Heart right ventricle (tissue), 16 donors: ENCODE data around the gene IFT80. TPM values are rescaled to one million over a fixed set of nuclear protein-coding genes. Genes with fewer than 3 reads are reported as not detected.
"Not testable (repeated sequence)": the region's sequence is repeated elsewhere in the genome, so short reads cannot be mapped to it uniquely, and the experiment has no call there.

Source experiments
- ATAC-seq, 8 donors: fragments of 200-7000 bp; cut with Tn5 transposase; one replicate each; pipeline ENCODE4 v1.9.1; 2020; ENCODE audit warnings: mild to moderate bottlenecking in 8 of 8, moderate library complexity in 8 of 8, moderate number of reproducible peaks in 1 of 8
- DNase-seq, 2 donors: peaks; one replicate each; pipeline ENCODE4 v3.0.0-alpha.2; 2020
- H3K27ac ChIP-seq, 10 donors: fragments of 200-600 bp; sonication (generic) in 2 of 10; one replicate each; pipeline versions ENCODE4 v1.5.0 to v1.8.0; 2020 to 2022; ENCODE audit warnings: mild to moderate bottlenecking in 3 of 10
- H3K27me3 ChIP-seq, 7 donors: fragments of 200-600 bp; one replicate each; pipeline ENCODE4 v1.8.0; 2021 to 2022; ENCODE audit warnings: mild to moderate bottlenecking in 2 of 7
- H3K36me3 ChIP-seq, 9 donors: fragments of 200-600 bp; sonication (generic) in 1 of 9; one replicate each; pipeline versions ENCODE4 v1.5.0 to v1.8.0; 2020 to 2022; ENCODE audit warnings: mild to moderate bottlenecking in 2 of 9
- H3K4me1 ChIP-seq, 9 donors: fragments of 200-600 bp; sonication (generic) in 1 of 9; one replicate each; pipeline versions ENCODE4 v1.5.0 to v1.8.0; 2020 to 2022; ENCODE audit warnings: mild to moderate bottlenecking in 4 of 9
- H3K4me3 ChIP-seq, 10 donors: fragments of 200-600 bp; sonication (generic) in 2 of 10; one replicate each; pipeline versions ENCODE4 v1.5.0 to v1.8.0; 2020 to 2022; ENCODE audit warnings: mild to moderate bottlenecking in 7 of 10, moderate library complexity in 2 of 10
- H3K9me3 ChIP-seq, 11 donors: fragments of 200-600 bp in 10 of 11; sonication (generic) in 2 of 11; one replicate each; pipeline versions ENCODE4 v1.5.0 to v1.8.0; 2013 to 2022; ENCODE audit warnings: mild to moderate bottlenecking in 2 of 11, control low read depth in 1 of 11, moderate library complexity in 1 of 11
- CTCF ChIP-seq, 9 donors: fragments of 200-600 bp; sonication (generic) in 2 of 9; IDR thresholded peaks; one replicate each; pipeline versions ENCODE4 v1.5.0 to v1.8.0; 2021 to 2022; ENCODE audit warnings: antibody characterized with exemption in 9 of 9, mild to moderate bottlenecking in 5 of 9, moderate library complexity in 1 of 9
- WGBS, 2 donors: extraction: QIAGEN DNeasy Blood & Tissue Kit; methylation state at CpG; one replicate each; pipeline ENCODE4 v1.1.7; 2013; ENCODE audit warnings: inconsistent platforms in 1 of 2; 5-methylcytosine and 5-hydroxymethylcytosine counted together
- intact Hi-C, 10 donors: fragments of 100-400 bp; cut with DNase I; formaldehyde crosslinking; loops; one replicate each; pipeline versions ENCODE4 v1.11.1 to v1.14.2; 2022
- polyA plus RNA-seq, 2 donors: library from polyadenylated mRNA; stranded (reverse); fragments of 200-250 nt; gene quantifications; one replicate each; pipeline ENCODE4 v1.2.3, GENCODE V29; 2013
- total RNA-seq, 10 donors: library from RNA; stranded (reverse); fragmentation: NEBNext Ultra II Directional in 3 of 10; extraction: Animal tissue kit (Norgen Biotek cat#: 25700) in 3 of 10; gene quantifications; one replicate each; pipeline versions ENCODE4 v1.2.1 to v1.2.4, GENCODE V29; 2021 to 2023
- donor health status: Arrhythmogenic right ventricular cardiomyopathy.
- donor health status: ischemic (EF 13 %, LVEDD 7.1; RV severe dilation, severe dysfunction).
- donor health status: healthy with polysubstance abuse.
- donor health status: DM: no; HTN: yes; CAD: no.
- donor health status: DM: no; HTN: no; CAD: no.
- donor health status: ischemic (EF 25% LVEDD 6.9; RV normal size, moderate dysfunction).
- donor health status: ischemic (EF 25% LVEDD 5.7; RV mildly dilated, moderate dysfunction).
- donor health status: healthy.
- donor health status: DM: yes; HTN: yes; CAD: no.
- donor health status: Ischemic cardiomyopathy.
- donor health status: ischemic (EF 35%, LVEDD 5.7; RV mildly dilated, moderate dysfunction).
- donor health status: nonischemic (EF 11% LVEDD 7.7; RV severe dilation, severe dysfunction).
- donor health status: DM: yes; HTN: yes; CAD: no.
- donor health status: PGD.
- donor health status: ischemic (EF 29% LVEDD 5.4; RV normal size, mild dysfunction).
- donor health status: nonischemic (EF 23%, LVEDD 6.1; RV moderate dilation, normal function).

The IFT80 gene
- total and polyA plus RNA-seq, 12 donors, result 5.3 to 16.3 (median 14.2) TPM

- H3K4me1 ChIP-seq, result no peaks in the 10 kb centered on the region
- no peak for DNase-seq
- H3K9me3 ChIP-seq, result no peaks in the 10 kb centered on the region
- ATAC-seq, result no peak
- H3K36me3 ChIP-seq, result peaks cover 0 to 44% (median 0%) of the 10 kb centered on the region in 9 donors
- 85% methylated on average over 2 of the region's 2 CpGs for WGBS, 2 donors
- H3K4me3 ChIP-seq, result no peak overlapping the region
- no peaks in the 10 kb centered on the region for H3K27me3 ChIP-seq
- no peak for TF ChIP-seq CTCF (IDR thresholded peaks at IDR 0.05)
- H3K27ac ChIP-seq, result no peak overlapping the region
- intact Hi-C loops, result no loop called here
Measured at GRCh38 chr3:160368804-160369203, 30.2 kb downstream of the IFT80 start.

GRCh38 chr3:160365869-160366522 lies 33.0 kb downstream of the IFT80 start:
- intact Hi-C loops, result no loop called here
- DNase-seq, result no peak
- no peak for ATAC-seq

GRCh38 chr3:160362896-160363295 lies 36.1 kb downstream of the IFT80 start:
- intact Hi-C loops, result not testable (repeated sequence)

More at GRCh38 chr3:160365869-160366522, 33.0 kb downstream of the IFT80 start:
- peaks cover 0 to 25% (median 0%) of the 10 kb centered on the region in 9 donors for H3K36me3 ChIP-seq
- TF ChIP-seq CTCF (IDR thresholded peaks at IDR 0.05), result no peak
- H3K27me3 ChIP-seq, result no peaks in the 10 kb centered on the region
- no peak overlapping the region for H3K4me3 ChIP-seq
- H3K27ac ChIP-seq, result no peak overlapping the region
- no peaks in the 10 kb centered on the region for H3K9me3 ChIP-seq
- H3K4me1 ChIP-seq, result no peaks in the 10 kb centered on the region
- 100% methylated on average over 1 of the region's 1 CpG for WGBS, 2 donors

GRCh38 chr3:160355826-160356225 lies 43.2 kb downstream of the IFT80 start:
- H3K36me3 ChIP-seq, result peaks cover 0 to 58% (median 6%) of the 10 kb centered on the region in 9 donors
- DNase-seq (no peak), ATAC-seq (no peak)
- no peak overlapping the region for H3K27ac ChIP-seq
- no peaks in the 10 kb centered on the region for H3K9me3 ChIP-seq
- no peaks in the 10 kb centered on the region for H3K27me3 ChIP-seq
- no peak for TF ChIP-seq CTCF (IDR thresholded peaks at IDR 0.05)
- no peak overlapping the region for H3K4me3 ChIP-seq
- 91 to 93% methylated on average over 4 of the region's 4 CpGs for WGBS, 2 donors
- H3K4me1 ChIP-seq, result no peaks in the 10 kb centered on the region
- intact Hi-C loops, result no loop called here

More at GRCh38 chr3:160362896-160363295, 36.1 kb downstream of the IFT80 start:
- not testable (repeated sequence) for H3K4me1 ChIP-seq, H3K4me3 ChIP-seq, H3K9me3 ChIP-seq, DNase-seq, ATAC-seq, H3K27me3 ChIP-seq, H3K27ac ChIP-seq
- 74 to 83% methylated on average over 2 of the region's 2 CpGs for WGBS, 2 donors
- H3K36me3 ChIP-seq, result peaks cover 0 to 25% (median 6%) of the 10 kb centered on the region in 9 donors

- H3K4me3 ChIP-seq, result no peak overlapping the region
- H3K27ac ChIP-seq, result peak overlapping the region in 1 of 10 donors; percentile 6
- H3K9me3 ChIP-seq, result no peaks in the 10 kb centered on the region
- no peak for DNase-seq
- intact Hi-C loops, result loop anchor here in 2 of 10 donors (10.0 kb wide), 1 partner anchor 312 kb away; no protein-coding TSS in a partner anchor
- no peak for TF ChIP-seq CTCF (IDR thresholded peaks at IDR 0.05)
- H3K36me3 ChIP-seq, result peaks cover 0 to 14% (median 0%) of the 10 kb centered on the region in 9 donors
- WGBS, 2 donors, result 66 to 70% methylated on average over 2 of the region's 2 CpGs
- peak in 4 of 8 donors; percentile 30 to 53 (median 36) for ATAC-seq
- no peaks in the 10 kb centered on the region for H3K4me1 ChIP-seq
- no peaks in the 10 kb centered on the region for H3K27me3 ChIP-seq
Measured at GRCh38 chr3:160346511-160346910, 52.5 kb downstream of the IFT80 start.
